GM12801 (cell line): ENCODE data around the gene MRPL55.

ENCODE experiments used
- TF ChIP-seq, protein P1 (sequence below): IDR thresholded peaks from one replicate; pipeline ENCODE4 v1.5.1; 2011; ENCODE audit warnings: control low read depth; ENCODE audit not compliant: insufficient read length; ENCODE audit errors: extremely low read depth

MRPL55 gene

DNA sequence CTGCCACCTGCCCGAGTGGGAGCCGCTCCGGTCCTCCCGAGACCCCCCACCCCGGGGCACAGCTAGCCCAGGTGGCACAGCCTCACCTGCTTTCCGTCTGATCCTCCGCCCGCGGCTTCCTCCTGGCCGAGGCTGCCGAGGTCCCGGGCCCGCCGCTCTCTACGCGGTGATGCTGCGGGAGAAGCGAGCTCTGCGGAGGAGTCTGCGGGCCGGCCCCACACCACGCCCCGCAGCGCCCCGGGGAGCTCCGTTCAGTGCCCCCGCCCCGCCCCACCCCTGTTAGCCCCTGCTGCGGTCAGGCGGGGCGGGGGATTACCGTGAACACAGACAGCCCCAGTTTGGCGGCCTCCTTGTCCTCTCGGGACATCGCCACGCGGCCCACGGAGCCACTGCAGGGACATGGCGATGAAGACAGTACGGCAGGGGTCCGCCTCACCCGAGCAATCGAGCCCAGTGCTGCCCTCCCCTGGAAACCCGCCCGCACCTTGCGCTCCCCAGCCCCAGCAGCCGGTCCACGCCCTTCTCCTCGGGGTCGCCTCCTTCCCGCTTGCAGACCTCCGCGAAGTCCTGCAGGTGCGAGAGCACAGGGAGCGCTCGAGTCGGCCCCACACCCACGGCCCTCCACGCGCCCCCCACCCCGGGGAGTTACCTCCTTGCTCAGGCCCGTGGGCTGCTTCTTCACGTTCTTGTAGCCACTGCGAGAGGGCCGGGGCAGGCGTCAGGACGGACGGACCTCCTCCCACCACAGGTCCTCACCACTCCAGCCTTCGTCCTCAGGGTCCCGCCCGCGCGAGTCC is 6.9 kb downstream of the MRPL55 start:
- TF ChIP-seq, protein P1, sequence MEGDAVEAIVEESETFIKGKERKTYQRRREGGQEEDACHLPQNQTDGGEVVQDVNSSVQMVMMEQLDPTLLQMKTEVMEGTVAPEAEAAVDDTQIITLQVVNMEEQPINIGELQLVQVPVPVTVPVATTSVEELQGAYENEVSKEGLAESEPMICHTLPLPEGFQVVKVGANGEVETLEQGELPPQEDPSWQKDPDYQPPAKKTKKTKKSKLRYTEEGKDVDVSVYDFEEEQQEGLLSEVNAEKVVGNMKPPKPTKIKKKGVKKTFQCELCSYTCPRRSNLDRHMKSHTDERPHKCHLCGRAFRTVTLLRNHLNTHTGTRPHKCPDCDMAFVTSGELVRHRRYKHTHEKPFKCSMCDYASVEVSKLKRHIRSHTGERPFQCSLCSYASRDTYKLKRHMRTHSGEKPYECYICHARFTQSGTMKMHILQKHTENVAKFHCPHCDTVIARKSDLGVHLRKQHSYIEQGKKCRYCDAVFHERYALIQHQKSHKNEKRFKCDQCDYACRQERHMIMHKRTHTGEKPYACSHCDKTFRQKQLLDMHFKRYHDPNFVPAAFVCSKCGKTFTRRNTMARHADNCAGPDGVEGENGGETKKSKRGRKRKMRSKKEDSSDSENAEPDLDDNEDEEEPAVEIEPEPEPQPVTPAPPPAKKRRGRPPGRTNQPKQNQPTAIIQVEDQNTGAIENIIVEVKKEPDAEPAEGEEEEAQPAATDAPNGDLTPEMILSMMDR: no peak

DNA sequence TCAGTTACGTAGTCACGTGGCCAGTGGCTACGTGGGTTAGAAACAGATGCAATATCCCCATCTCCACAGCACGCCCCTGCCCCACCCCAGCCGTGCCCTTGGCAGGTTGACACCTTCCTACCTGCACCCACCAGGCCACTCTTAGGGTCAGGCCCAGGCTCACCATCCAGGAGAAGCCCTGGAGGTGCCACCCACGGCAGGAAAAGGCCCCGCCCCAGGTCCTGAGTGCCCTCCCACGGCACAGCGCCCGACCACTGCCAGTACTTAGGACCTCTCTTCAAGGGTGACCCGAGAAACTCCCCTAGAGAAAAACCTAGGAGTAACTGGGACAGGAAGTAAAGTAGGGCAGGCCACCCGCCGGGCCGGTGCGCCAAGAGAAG is 7.5 kb downstream of the MRPL55 start:
- TF ChIP-seq, protein P1: no peak

DNA sequence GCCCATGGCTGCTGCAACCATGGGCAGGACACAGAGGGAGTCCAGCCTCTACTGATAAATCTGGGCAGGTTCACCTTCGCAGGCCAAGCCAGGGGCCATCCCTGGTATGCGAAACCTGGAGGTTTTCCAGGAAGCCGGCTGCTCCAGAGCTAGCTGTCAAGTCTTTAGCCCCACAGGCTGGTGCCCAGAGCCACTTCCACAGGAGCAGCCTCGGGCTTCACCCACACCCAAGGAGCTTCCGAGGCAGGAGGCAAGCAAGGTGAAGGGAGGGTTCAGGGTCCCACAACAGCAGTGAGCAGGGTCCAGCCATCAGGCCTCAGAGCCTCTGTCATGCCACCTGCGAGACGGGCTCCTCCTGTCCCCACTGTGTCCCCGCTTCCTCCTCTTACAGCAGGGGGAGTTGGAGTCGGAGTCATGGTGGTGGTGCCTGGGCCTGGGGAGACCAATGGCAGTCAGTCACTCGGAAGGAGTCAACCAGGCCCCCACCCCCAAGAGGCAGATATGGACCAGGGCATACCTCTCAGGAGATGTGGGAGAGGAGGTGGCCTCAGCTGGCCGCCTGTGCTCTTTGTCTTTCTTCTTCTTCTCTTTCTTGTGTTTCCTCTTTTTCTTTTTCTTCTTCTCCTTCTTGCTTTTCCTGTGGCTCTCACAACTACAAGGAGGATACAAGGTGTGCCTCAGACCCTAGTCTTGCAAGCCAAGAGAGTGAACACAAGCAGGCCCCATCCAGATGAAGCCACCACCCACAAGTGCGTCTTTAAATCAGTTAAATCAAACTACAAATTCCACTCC is 8.1 kb downstream of the MRPL55 start:
- TF ChIP-seq, protein P1: no peak

- TF ChIP-seq, protein P1: no peak
Observed at GRCh38 chr1:228099331-228099732, 9.8 kb downstream of the MRPL55 start.

DNA sequence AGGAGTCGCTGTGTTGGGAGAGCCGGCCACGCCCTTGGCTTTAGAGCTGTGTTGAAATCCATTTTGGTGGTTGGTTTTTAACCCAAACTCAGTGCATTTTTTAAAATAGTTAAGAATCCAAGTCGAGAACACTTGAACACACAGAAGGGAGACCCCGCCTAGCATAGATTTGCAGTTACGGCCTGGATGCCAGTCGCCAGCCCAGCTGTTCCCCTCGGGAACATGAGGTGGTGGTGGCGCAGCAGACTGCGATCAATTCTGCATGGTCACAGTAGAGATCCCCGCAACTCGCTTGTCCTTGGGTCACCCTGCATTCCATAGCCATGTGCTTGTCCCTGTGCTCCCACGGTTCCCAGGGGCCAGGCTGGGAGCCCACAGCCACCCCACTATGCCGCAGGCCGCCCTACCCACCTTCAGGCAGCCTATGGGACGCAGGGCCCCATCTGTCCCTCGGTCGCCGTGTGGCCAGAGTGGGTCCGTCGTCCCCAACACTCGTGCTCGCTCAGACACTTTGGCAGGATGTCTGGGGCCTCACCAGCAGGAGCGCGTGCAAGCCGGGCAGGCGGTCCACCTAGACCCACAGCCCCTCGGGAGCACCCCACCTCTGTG is 10.7 kb downstream of the MRPL55 start:
- TF ChIP-seq, protein P1: no peak

- TF ChIP-seq, protein P1: no peak
Observed at GRCh38 chr1:228097333-228098081, 11.6 kb downstream of the MRPL55 start.
